ENCODE results near the gene STK10. TPM values are rescaled to one million over a fixed set of nuclear protein-coding genes. Genes with fewer than 3 reads are reported as not detected.
A peak's percentile ranks its signal among the peaks of the same experiment; 100 is the strongest.
"Not testable (repeated sequence)": the region's sequence is repeated elsewhere in the genome, so short reads cannot be mapped to it uniquely, and the experiment has no call there.

The STK10 gene
- total RNA-seq, 2 donors from 2014 or later = 140 to 158 TPM

GRCh38 chr5:172029876-172030275, 158.1 kb downstream of the STK10 start:
- Mint-ChIP-seq H3K36me3 (ENCODE audit: low read depth) (no peaks in the 10 kb centered on the region), H3K4me3 (no peak overlapping the region), H3K27me3 (no peaks in the 10 kb centered on the region), H3K4me1 (peaks cover 4% of the 10 kb centered on the region), H3K9me3 (peaks cover 4% of the 10 kb centered on the region), H3K27ac (no peak overlapping the region)
- ATAC-seq (replicated peaks) = no peak

- H3K27me3 Mint-ChIP-seq = no peaks in the 10 kb centered on the region
- H3K36me3 Mint-ChIP-seq (ENCODE audit: low read depth) = no peaks in the 10 kb centered on the region
- peaks cover 4% of the 10 kb centered on the region for H3K9me3 Mint-ChIP-seq
- H3K4me1 Mint-ChIP-seq = no peaks in the 10 kb centered on the region
- ATAC-seq (replicated peaks) = no peak
- no peak overlapping the region for H3K4me3 Mint-ChIP-seq
- no peak overlapping the region for H3K27ac Mint-ChIP-seq
These were observed 159.9 kb downstream of the STK10 start for GRCh38 chr5:172028167-172028566.

GRCh38 chr5:172020110-172020786, 167.8 kb downstream of the STK10 start:
- H3K36me3 Mint-ChIP-seq (ENCODE audit: low read depth); H3K27ac Mint-ChIP-seq; H3K4me3 Mint-ChIP-seq; ATAC-seq (replicated peaks); H3K9me3 Mint-ChIP-seq; H3K27me3 Mint-ChIP-seq; H3K4me1 Mint-ChIP-seq: not testable (repeated sequence)

- ATAC-seq (replicated peaks) = peak; percentile 98
- Mint-ChIP-seq H3K9me3 (no peaks in the 10 kb centered on the region), H3K27me3 (no peaks in the 10 kb centered on the region), H3K27ac (no peak overlapping the region), H3K4me3 (peak overlapping the region; percentile 3), H3K36me3 (ENCODE audit: low read depth) (no peaks in the 10 kb centered on the region), H3K4me1 (peaks cover 6% of the 10 kb centered on the region)
These were observed 172.7 kb downstream of the STK10 start for GRCh38 chr5:172015346-172015745.

GRCh38 chr5:172010278-172010677, 177.7 kb downstream of the STK10 start:
- Mint-ChIP-seq H3K4me1 (peaks cover 18% of the 10 kb centered on the region), H3K4me3 (no peak overlapping the region), H3K27me3 (no peaks in the 10 kb centered on the region), H3K36me3 (ENCODE audit: low read depth) (peaks cover 14% of the 10 kb centered on the region), H3K27ac (no peak overlapping the region), H3K9me3 (no peaks in the 10 kb centered on the region)
- no peak for ATAC-seq (replicated peaks)

- peaks cover 19% of the 10 kb centered on the region for H3K36me3 Mint-ChIP-seq (ENCODE audit: low read depth)
- no peak overlapping the region for H3K4me3 Mint-ChIP-seq
- H3K27ac Mint-ChIP-seq = no peak overlapping the region
- no peak for ATAC-seq (replicated peaks)
- no peaks in the 10 kb centered on the region for H3K27me3 Mint-ChIP-seq
- H3K9me3 Mint-ChIP-seq = no peaks in the 10 kb centered on the region
- H3K4me1 Mint-ChIP-seq = peaks cover 21% of the 10 kb centered on the region
These were observed 178.3 kb downstream of the STK10 start for GRCh38 chr5:172009536-172010270.

GRCh38 chr5:172008689-172009141, 179.3 kb downstream of the STK10 start:
- Mint-ChIP-seq H3K36me3 (ENCODE audit: low read depth) (peaks cover 22% of the 10 kb centered on the region), H3K27ac (no peak overlapping the region), H3K4me3 (peak overlapping the region; percentile 100), H3K4me1 (peaks cover 22% of the 10 kb centered on the region), H3K27me3 (no peaks in the 10 kb centered on the region), H3K9me3 (no peaks in the 10 kb centered on the region)
- ATAC-seq (replicated peaks) = no peak

- H3K4me1 Mint-ChIP-seq = peaks cover 28% of the 10 kb centered on the region
- H3K9me3 Mint-ChIP-seq = no peaks in the 10 kb centered on the region
- peak overlapping the region; percentile 100 for H3K4me3 Mint-ChIP-seq
These were observed 179.9 kb downstream of the STK10 start for GRCh38 chr5:172008111-172008455.

GRCh38 chr5:172007175-172008110, 180.6 kb downstream of the STK10 start:
- Mint-ChIP-seq H3K27ac (peak overlapping the region; percentile 100), H3K4me3 (peak overlapping the region; percentile 100), H3K9me3 (no peaks in the 10 kb centered on the region)

More at GRCh38 chr5:172008111-172008455, 179.9 kb downstream of the STK10 start:
- Mint-ChIP-seq H3K27me3 (no peaks in the 10 kb centered on the region), H3K27ac (peak overlapping the region; percentile 100), H3K36me3 (ENCODE audit: low read depth) (peaks cover 29% of the 10 kb centered on the region)
- no peak for ATAC-seq (replicated peaks)

GRCh38 chr5:172006321-172007174, 181.5 kb downstream of the STK10 start, which contains the start of gene FBXW11:
TSS of gene FBXW11 (minus strand) at chr5:172006638. CDS start at chr5:172006502, 136 bp downstream.
- Mint-ChIP-seq H3K27me3 (no peaks in the 10 kb centered on the region), H3K9me3 (no peaks in the 10 kb centered on the region), H3K36me3 (ENCODE audit: low read depth) (peaks cover 44% of the 10 kb centered on the region), H3K4me1 (peaks cover 44% of the 10 kb centered on the region), H3K4me3 (peak within 1 kb of the TSS; percentile 100), H3K27ac (peak within 1 kb of the TSS; percentile 100)
- ATAC-seq (replicated peaks) = peak; percentile 86

More at GRCh38 chr5:172007175-172008110, 180.6 kb downstream of the STK10 start:
- ATAC-seq (replicated peaks) = no peak
- Mint-ChIP-seq H3K27me3 (no peaks in the 10 kb centered on the region), H3K4me1 (peaks cover 35% of the 10 kb centered on the region), H3K36me3 (ENCODE audit: low read depth) (peaks cover 35% of the 10 kb centered on the region)

- Mint-ChIP-seq H3K27me3 (no peaks in the 10 kb centered on the region), H3K9me3 (no peaks in the 10 kb centered on the region), H3K4me3 (peak overlapping the region; percentile 100), H3K27ac (peak overlapping the region; percentile 100), H3K36me3 (ENCODE audit: low read depth) (peaks cover 48% of the 10 kb centered on the region), H3K4me1 (peaks cover 50% of the 10 kb centered on the region)
- peak; percentile 4 for ATAC-seq (replicated peaks)
These were observed 182.2 kb downstream of the STK10 start for GRCh38 chr5:172005708-172006320.

- Mint-ChIP-seq H3K36me3 (ENCODE audit: low read depth) (peaks cover 48% of the 10 kb centered on the region), H3K9me3 (no peaks in the 10 kb centered on the region), H3K27me3 (no peaks in the 10 kb centered on the region), H3K4me1 (peaks cover 56% of the 10 kb centered on the region), H3K27ac (peak overlapping the region; percentile 100), H3K4me3 (peak overlapping the region; percentile 100)
- ATAC-seq (replicated peaks) = peak; percentile 11
These were observed 183.2 kb downstream of the STK10 start for GRCh38 chr5:172004824-172005237.

GRCh38 chr5:172003746-172004145, 184.3 kb downstream of the STK10 start:
- Mint-ChIP-seq H3K27me3 (no peaks in the 10 kb centered on the region), H3K4me1 (peaks cover 59% of the 10 kb centered on the region), H3K9me3 (no peaks in the 10 kb centered on the region), H3K4me3 (peak overlapping the region; percentile 69), H3K27ac (peak overlapping the region; percentile 80), H3K36me3 (ENCODE audit: low read depth) (peaks cover 48% of the 10 kb centered on the region)
- ATAC-seq (replicated peaks) = no peak
